SU-DHL-6 (cell line): ENCODE measurements around the gene PDZD2.

Source experiments
- EZH2phosphoT487 ChIP-seq: fragments of 200-600 bp; sonication (generic), shearing (Covaris generic); conservative IDR thresholded peaks from 2 replicates; pipeline ENCODE4 v1.6.1; 2018; ENCODE audit warnings: mild to moderate bottlenecking, antibody characterized with exemption, low read length, moderate library complexity, mixed read lengths
- TF ChIP-seq, protein P1 (sequence below): fragments of 200-600 bp; sonication (generic); IDR thresholded peaks from one replicate; pipeline ENCODE4 v1.5.1; 2017; ENCODE audit warnings: antibody characterized with exemption, mild to moderate bottlenecking, low read length, moderate library complexity; ENCODE audit not compliant: insufficient read depth, poor library complexity, severe bottlenecking

DNA sequence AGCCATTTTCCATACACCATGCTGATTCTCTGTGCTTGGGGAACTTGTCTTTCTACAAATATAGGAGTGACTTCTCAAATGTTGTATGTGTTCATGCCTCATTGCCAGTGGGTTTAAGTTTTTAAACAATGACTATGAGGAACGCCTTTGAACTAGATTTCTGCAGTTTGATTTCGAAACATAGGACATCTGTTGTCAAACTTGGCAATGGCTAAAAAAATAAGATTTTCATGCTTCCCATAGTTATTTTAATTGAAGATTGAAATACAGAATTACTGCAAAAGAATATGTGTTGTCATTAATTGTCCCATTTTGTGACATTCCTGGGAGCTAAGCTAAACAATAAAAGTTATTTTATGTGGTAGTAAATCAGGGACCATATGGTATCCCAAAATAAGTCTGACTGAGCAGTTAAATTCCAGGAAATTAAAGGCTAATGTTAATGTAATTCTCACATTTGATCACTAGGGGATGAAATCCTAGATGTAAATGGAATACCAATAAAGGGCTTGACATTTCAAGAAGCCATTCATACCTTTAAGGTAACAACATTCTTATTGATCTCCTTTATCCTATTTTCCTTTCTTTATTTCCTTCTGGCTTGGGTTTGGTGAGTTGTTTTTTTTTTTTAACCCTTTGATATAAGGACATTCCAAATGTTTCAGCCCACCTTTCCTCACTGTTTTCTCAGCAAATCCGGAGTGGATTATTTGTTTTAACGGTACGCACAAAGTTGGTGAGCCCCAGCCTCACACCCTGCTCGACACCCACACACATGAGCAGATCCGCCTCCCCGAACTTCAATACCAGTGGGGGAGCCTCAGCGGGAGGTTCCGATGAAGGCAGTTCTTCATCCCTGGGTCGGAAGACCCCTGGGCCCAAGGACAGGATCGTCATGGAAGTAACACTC lies 418.5 kb downstream of the PDZD2 start:
- TF ChIP-seq, protein P1, sequence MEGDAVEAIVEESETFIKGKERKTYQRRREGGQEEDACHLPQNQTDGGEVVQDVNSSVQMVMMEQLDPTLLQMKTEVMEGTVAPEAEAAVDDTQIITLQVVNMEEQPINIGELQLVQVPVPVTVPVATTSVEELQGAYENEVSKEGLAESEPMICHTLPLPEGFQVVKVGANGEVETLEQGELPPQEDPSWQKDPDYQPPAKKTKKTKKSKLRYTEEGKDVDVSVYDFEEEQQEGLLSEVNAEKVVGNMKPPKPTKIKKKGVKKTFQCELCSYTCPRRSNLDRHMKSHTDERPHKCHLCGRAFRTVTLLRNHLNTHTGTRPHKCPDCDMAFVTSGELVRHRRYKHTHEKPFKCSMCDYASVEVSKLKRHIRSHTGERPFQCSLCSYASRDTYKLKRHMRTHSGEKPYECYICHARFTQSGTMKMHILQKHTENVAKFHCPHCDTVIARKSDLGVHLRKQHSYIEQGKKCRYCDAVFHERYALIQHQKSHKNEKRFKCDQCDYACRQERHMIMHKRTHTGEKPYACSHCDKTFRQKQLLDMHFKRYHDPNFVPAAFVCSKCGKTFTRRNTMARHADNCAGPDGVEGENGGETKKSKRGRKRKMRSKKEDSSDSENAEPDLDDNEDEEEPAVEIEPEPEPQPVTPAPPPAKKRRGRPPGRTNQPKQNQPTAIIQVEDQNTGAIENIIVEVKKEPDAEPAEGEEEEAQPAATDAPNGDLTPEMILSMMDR: no peak
- TF ChIP-seq EZH2phosphoT487: no peak
